ENCODE data around the gene PDPR. TPM values are rescaled to one million over a fixed set of nuclear protein-coding genes. Genes with fewer than 3 reads are reported as not detected.
"Not testable (repeated sequence)": the region's sequence is repeated elsewhere in the genome, so short reads cannot be mapped to it uniquely, and the experiment has no call there.

The PDPR gene
- total and polyA plus RNA-seq, 2 donors (not counting 1 experiment from before 2014, with no cell fraction given), result 16.5 to 29.0 TPM

- not testable (repeated sequence) for H3K9me3 ChIP-seq (ENCODE audit: control insufficient read depth, insufficient read depth, low read depth, low read length); H3K4me2 ChIP-seq (ENCODE audit: extremely low read depth, insufficient read depth, low read length); H3K36me3 ChIP-seq (ENCODE audit: control insufficient read depth, insufficient read depth, low read length); H3K79me2 ChIP-seq (ENCODE audit: control insufficient read depth, insufficient read depth, low read length); H4K20me1 ChIP-seq (ENCODE audit: control insufficient read depth, extremely low read depth, insufficient read depth, low read length); H3K9ac ChIP-seq (ENCODE audit: insufficient read depth, low read length); H3K4me3 ChIP-seq (replicated peaks in 1 of 4; ENCODE audit: control extremely low read depth in 1 of 4, insufficient read depth in 1 of 4, low read depth in 3 of 4, low read length in 4 of 4); H3K27ac ChIP-seq (ENCODE audit: insufficient read depth, low read length); H3K4me1 ChIP-seq (ENCODE audit: control insufficient read depth, extremely low read depth, insufficient read depth, low read length); DNase-seq (ENCODE audit: low read depth in 2 of 2); H2AFZ ChIP-seq (ENCODE audit: low read length); H3K27me3 ChIP-seq (ENCODE audit: control insufficient read depth, insufficient read depth, low read length)
These were observed 32.9 kb upstream of the PDPR start for GRCh38 chr16:70081219-70081618.

- not testable (repeated sequence) for H3K79me2 ChIP-seq (ENCODE audit: control insufficient read depth, insufficient read depth, low read length); H3K4me1 ChIP-seq (ENCODE audit: control insufficient read depth, extremely low read depth, insufficient read depth, low read length); H3K9me3 ChIP-seq (ENCODE audit: control insufficient read depth, insufficient read depth, low read depth, low read length); H3K27me3 ChIP-seq (ENCODE audit: control insufficient read depth, insufficient read depth, low read length); H3K4me3 ChIP-seq (replicated peaks in 1 of 4; ENCODE audit: control extremely low read depth in 1 of 4, insufficient read depth in 1 of 4, low read depth in 3 of 4, low read length in 4 of 4); H2AFZ ChIP-seq (ENCODE audit: low read length); H4K20me1 ChIP-seq (ENCODE audit: control insufficient read depth, extremely low read depth, insufficient read depth, low read length); H3K4me2 ChIP-seq (ENCODE audit: extremely low read depth, insufficient read depth, low read length); DNase-seq (ENCODE audit: low read depth in 2 of 2); H3K36me3 ChIP-seq (ENCODE audit: control insufficient read depth, insufficient read depth, low read length); H3K9ac ChIP-seq (ENCODE audit: insufficient read depth, low read length); H3K27ac ChIP-seq (ENCODE audit: insufficient read depth, low read length)
These were observed 30.2 kb upstream of the PDPR start for GRCh38 chr16:70083931-70084330.

- DNase-seq (ENCODE audit: low read depth in 2 of 2); H3K9me3 ChIP-seq (ENCODE audit: control insufficient read depth, insufficient read depth, low read depth, low read length); H4K20me1 ChIP-seq (ENCODE audit: control insufficient read depth, extremely low read depth, insufficient read depth, low read length); H3K4me1 ChIP-seq (ENCODE audit: control insufficient read depth, extremely low read depth, insufficient read depth, low read length); H3K27ac ChIP-seq (ENCODE audit: insufficient read depth, low read length); H3K79me2 ChIP-seq (ENCODE audit: control insufficient read depth, insufficient read depth, low read length); H3K4me3 ChIP-seq (replicated peaks in 1 of 4; ENCODE audit: control extremely low read depth in 1 of 4, insufficient read depth in 1 of 4, low read depth in 3 of 4, low read length in 4 of 4); H3K4me2 ChIP-seq (ENCODE audit: extremely low read depth, insufficient read depth, low read length); H3K27me3 ChIP-seq (ENCODE audit: control insufficient read depth, insufficient read depth, low read length); H3K36me3 ChIP-seq (ENCODE audit: control insufficient read depth, insufficient read depth, low read length); H2AFZ ChIP-seq (ENCODE audit: low read length); H3K9ac ChIP-seq (ENCODE audit: insufficient read depth, low read length): not testable (repeated sequence)
These were observed 26.0 kb upstream of the PDPR start for GRCh38 chr16:70088160-70088559.

GRCh38 chr16:70088877-70089276 lies 25.3 kb upstream of the PDPR start:
- H3K4me2 ChIP-seq (ENCODE audit: extremely low read depth, insufficient read depth, low read length); H3K27me3 ChIP-seq (ENCODE audit: control insufficient read depth, insufficient read depth, low read length); H3K36me3 ChIP-seq (ENCODE audit: control insufficient read depth, insufficient read depth, low read length); H2AFZ ChIP-seq (ENCODE audit: low read length); DNase-seq (ENCODE audit: low read depth in 2 of 2); H3K4me1 ChIP-seq (ENCODE audit: control insufficient read depth, extremely low read depth, insufficient read depth, low read length); H3K27ac ChIP-seq (ENCODE audit: insufficient read depth, low read length); H4K20me1 ChIP-seq (ENCODE audit: control insufficient read depth, extremely low read depth, insufficient read depth, low read length); H3K9ac ChIP-seq (ENCODE audit: insufficient read depth, low read length); H3K79me2 ChIP-seq (ENCODE audit: control insufficient read depth, insufficient read depth, low read length); H3K4me3 ChIP-seq (replicated peaks in 1 of 4; ENCODE audit: control extremely low read depth in 1 of 4, insufficient read depth in 1 of 4, low read depth in 3 of 4, low read length in 4 of 4); H3K9me3 ChIP-seq (ENCODE audit: control insufficient read depth, insufficient read depth, low read depth, low read length): not testable (repeated sequence)

DNA sequence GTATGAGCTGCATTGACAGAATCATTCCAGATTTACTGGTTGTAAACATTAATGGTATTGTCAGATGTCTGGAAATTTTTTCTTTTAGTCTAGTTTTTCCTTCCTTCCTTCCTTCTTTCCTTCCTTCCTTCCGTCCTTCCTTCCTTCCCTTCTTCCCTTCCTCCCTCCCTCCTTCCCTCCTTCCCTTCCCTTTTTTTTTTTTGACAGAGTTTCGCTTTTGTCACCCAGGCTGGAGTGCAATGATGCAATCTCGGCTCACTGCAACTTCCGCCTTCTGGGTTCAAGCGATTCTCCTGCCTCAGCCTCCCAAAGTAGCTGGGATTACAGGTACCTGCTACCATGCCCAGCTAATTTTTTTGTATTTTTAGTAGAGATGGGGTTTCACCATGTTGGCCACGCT lies 24.8 kb upstream of the PDPR start:
- not testable (repeated sequence) for H3K9me3 ChIP-seq (ENCODE audit: control insufficient read depth, insufficient read depth, low read depth, low read length); H3K79me2 ChIP-seq (ENCODE audit: control insufficient read depth, insufficient read depth, low read length); H3K27ac ChIP-seq (ENCODE audit: insufficient read depth, low read length); H4K20me1 ChIP-seq (ENCODE audit: control insufficient read depth, extremely low read depth, insufficient read depth, low read length); H3K27me3 ChIP-seq (ENCODE audit: control insufficient read depth, insufficient read depth, low read length); DNase-seq (ENCODE audit: low read depth in 2 of 2); H3K4me3 ChIP-seq (replicated peaks in 1 of 4; ENCODE audit: control extremely low read depth in 1 of 4, insufficient read depth in 1 of 4, low read depth in 3 of 4, low read length in 4 of 4); H3K9ac ChIP-seq (ENCODE audit: insufficient read depth, low read length); H3K36me3 ChIP-seq (ENCODE audit: control insufficient read depth, insufficient read depth, low read length); H3K4me1 ChIP-seq (ENCODE audit: control insufficient read depth, extremely low read depth, insufficient read depth, low read length); H3K4me2 ChIP-seq (ENCODE audit: extremely low read depth, insufficient read depth, low read length); H2AFZ ChIP-seq (ENCODE audit: low read length)

- not testable (repeated sequence) for DNase-seq (ENCODE audit: low read depth in 2 of 2); H3K4me2 ChIP-seq (ENCODE audit: extremely low read depth, insufficient read depth, low read length); H4K20me1 ChIP-seq (ENCODE audit: control insufficient read depth, extremely low read depth, insufficient read depth, low read length); H3K27ac ChIP-seq (ENCODE audit: insufficient read depth, low read length); H3K36me3 ChIP-seq (ENCODE audit: control insufficient read depth, insufficient read depth, low read length); H3K79me2 ChIP-seq (ENCODE audit: control insufficient read depth, insufficient read depth, low read length); H3K4me1 ChIP-seq (ENCODE audit: control insufficient read depth, extremely low read depth, insufficient read depth, low read length); H2AFZ ChIP-seq (ENCODE audit: low read length); H3K4me3 ChIP-seq (replicated peaks in 1 of 4; ENCODE audit: control extremely low read depth in 1 of 4, insufficient read depth in 1 of 4, low read depth in 3 of 4, low read length in 4 of 4); H3K9me3 ChIP-seq (ENCODE audit: control insufficient read depth, insufficient read depth, low read depth, low read length); H3K27me3 ChIP-seq (ENCODE audit: control insufficient read depth, insufficient read depth, low read length); H3K9ac ChIP-seq (ENCODE audit: insufficient read depth, low read length)
These were observed 23.0 kb upstream of the PDPR start for GRCh38 chr16:70091104-70091503.

- H3K36me3 ChIP-seq (ENCODE audit: control insufficient read depth, insufficient read depth, low read length); DNase-seq (ENCODE audit: low read depth in 2 of 2); H3K27me3 ChIP-seq (ENCODE audit: control insufficient read depth, insufficient read depth, low read length): not testable (repeated sequence)
These were observed 20.0 kb upstream of the PDPR start for GRCh38 chr16:70094096-70094495.

More at GRCh38 chr16:70094096-70094495, 20.0 kb upstream of the PDPR start:
- not testable (repeated sequence) for H3K27ac ChIP-seq (ENCODE audit: insufficient read depth, low read length); H4K20me1 ChIP-seq (ENCODE audit: control insufficient read depth, extremely low read depth, insufficient read depth, low read length); H3K9me3 ChIP-seq (ENCODE audit: control insufficient read depth, insufficient read depth, low read depth, low read length); H3K4me3 ChIP-seq (replicated peaks in 1 of 4; ENCODE audit: control extremely low read depth in 1 of 4, insufficient read depth in 1 of 4, low read depth in 3 of 4, low read length in 4 of 4); H3K79me2 ChIP-seq (ENCODE audit: control insufficient read depth, insufficient read depth, low read length); H3K4me1 ChIP-seq (ENCODE audit: control insufficient read depth, extremely low read depth, insufficient read depth, low read length); H3K9ac ChIP-seq (ENCODE audit: insufficient read depth, low read length); H3K4me2 ChIP-seq (ENCODE audit: extremely low read depth, insufficient read depth, low read length); H2AFZ ChIP-seq (ENCODE audit: low read length)

Data from fibroblast of lung (primary cell).